ENCODE measurements around the gene CABP5.

DNA sequence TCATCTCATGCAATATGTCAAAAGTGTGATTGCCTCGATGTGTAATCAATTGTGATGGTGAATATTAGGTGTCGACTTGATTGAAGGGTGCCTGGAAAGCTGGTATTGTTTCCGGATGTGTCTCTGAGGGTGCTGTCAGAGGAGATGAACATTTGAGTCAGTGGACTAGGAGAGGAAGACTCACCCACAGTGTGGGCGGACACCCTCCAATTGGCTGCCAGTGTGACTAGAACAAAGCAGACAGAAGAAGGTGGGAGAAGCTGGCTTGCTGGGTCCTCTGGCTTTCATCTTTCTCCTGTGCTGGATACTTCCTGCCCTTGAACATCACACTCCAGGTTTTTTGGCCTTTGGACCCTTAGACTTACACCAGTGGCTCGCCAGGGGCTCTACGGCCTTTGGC is 15.5 kb upstream of the CABP5 start:
- TF ChIP-seq GATA2 (IDR thresholded peaks at IDR 0.05; ENCODE audit: low read depth, low read length) (no peak), GATA3 (IDR thresholded peaks at IDR 0.05; ENCODE audit: low read depth, low read length) (no peak)
